ENCODE results near the gene ENTPD1.

- no peak for TF ChIP-seq POLR2A (IDR thresholded peaks at IDR 0.05)
- TF ChIP-seq, protein P1, sequence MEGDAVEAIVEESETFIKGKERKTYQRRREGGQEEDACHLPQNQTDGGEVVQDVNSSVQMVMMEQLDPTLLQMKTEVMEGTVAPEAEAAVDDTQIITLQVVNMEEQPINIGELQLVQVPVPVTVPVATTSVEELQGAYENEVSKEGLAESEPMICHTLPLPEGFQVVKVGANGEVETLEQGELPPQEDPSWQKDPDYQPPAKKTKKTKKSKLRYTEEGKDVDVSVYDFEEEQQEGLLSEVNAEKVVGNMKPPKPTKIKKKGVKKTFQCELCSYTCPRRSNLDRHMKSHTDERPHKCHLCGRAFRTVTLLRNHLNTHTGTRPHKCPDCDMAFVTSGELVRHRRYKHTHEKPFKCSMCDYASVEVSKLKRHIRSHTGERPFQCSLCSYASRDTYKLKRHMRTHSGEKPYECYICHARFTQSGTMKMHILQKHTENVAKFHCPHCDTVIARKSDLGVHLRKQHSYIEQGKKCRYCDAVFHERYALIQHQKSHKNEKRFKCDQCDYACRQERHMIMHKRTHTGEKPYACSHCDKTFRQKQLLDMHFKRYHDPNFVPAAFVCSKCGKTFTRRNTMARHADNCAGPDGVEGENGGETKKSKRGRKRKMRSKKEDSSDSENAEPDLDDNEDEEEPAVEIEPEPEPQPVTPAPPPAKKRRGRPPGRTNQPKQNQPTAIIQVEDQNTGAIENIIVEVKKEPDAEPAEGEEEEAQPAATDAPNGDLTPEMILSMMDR (IDR thresholded peaks at IDR 0.05): no peak
- TF ChIP-seq POLR2AphosphoS5 (IDR thresholded peaks at IDR 0.05): no peak
- no peak for TF ChIP-seq EP300 (IDR thresholded peaks at IDR 0.05)
Observed at GRCh38 chr10:95788830-95789229, 32.9 kb downstream of the ENTPD1 start.
